Skeletal muscle tissue (tissue), 4 donors: ENCODE data around the gene CCN2. TPM values are rescaled to one million over a fixed set of nuclear protein-coding genes. Genes with fewer than 3 reads are reported as not detected.
"Not testable (repeated sequence)": the region's sequence is repeated elsewhere in the genome, so short reads cannot be mapped to it uniquely, and the experiment has no call there.

Experiments
- H3K27ac ChIP-seq: one replicate; pipeline ENCODE4 v1.7.0; 2013; ENCODE audit warnings: mild to moderate bottlenecking, low read depth, low read length, inconsistent platforms
- H3K27me3 ChIP-seq, 3 donors: one replicate each; pipeline ENCODE4 v1.7.0; 2013; ENCODE audit warnings: low read length in 3 of 3; ENCODE audit not compliant: control insufficient read depth in 3 of 3, insufficient read depth in 3 of 3
- H3K36me3 ChIP-seq, 3 donors: one replicate each; pipeline ENCODE4 v1.7.0; 2013; ENCODE audit warnings: low read length in 3 of 3; ENCODE audit not compliant: control insufficient read depth in 3 of 3, insufficient read depth in 3 of 3
- H3K4me1 ChIP-seq, 3 donors: one replicate each; pipeline ENCODE4 v1.7.0; 2013; ENCODE audit warnings: low read length in 3 of 3, mild to moderate bottlenecking in 3 of 3; ENCODE audit not compliant: control insufficient read depth in 3 of 3, insufficient read depth in 3 of 3
- H3K4me3 ChIP-seq, 3 donors: one replicate each; pipeline ENCODE4 v1.7.0; 2013; ENCODE audit warnings: low read length in 3 of 3
- H3K9ac ChIP-seq, 3 donors: one replicate each; pipeline ENCODE4 v1.7.0; 2013; ENCODE audit warnings: low read length in 3 of 3, mild to moderate bottlenecking in 3 of 3, moderate library complexity in 2 of 3, low read depth in 1 of 3
- H3K9me3 ChIP-seq, 3 donors: one replicate each; pipeline ENCODE4 v1.7.0; 2013; ENCODE audit warnings: low read length in 3 of 3; ENCODE audit not compliant: control insufficient read depth in 3 of 3
- total RNA-seq: library from RNA; depleted of rRNA; stranded (reverse); fragments of >200 nt; gene quantifications from one replicate; pipeline ENCODE4 v1.2.3, GENCODE V29; 2014
- donor health status: Osteomylitis.

Gene CCN2
- total RNA-seq, 1 donor from 2014 or later = 29.7 TPM

GRCh38 chr6:131911951-131912350, 39.2 kb downstream of the CCN2 start:
- Histone ChIP-seq H3K4me1 (no peaks in the 10 kb centered on the region), H3K36me3 (no peaks in the 10 kb centered on the region), H3K9me3 (no peaks in the 10 kb centered on the region), H3K27me3 (peaks cover 0 to 4% (median 0%) of the 10 kb centered on the region in 3 donors), H3K4me3 (no peak overlapping the region), H3K9ac (no peak overlapping the region), H3K27ac (no peak overlapping the region)

DNA sequence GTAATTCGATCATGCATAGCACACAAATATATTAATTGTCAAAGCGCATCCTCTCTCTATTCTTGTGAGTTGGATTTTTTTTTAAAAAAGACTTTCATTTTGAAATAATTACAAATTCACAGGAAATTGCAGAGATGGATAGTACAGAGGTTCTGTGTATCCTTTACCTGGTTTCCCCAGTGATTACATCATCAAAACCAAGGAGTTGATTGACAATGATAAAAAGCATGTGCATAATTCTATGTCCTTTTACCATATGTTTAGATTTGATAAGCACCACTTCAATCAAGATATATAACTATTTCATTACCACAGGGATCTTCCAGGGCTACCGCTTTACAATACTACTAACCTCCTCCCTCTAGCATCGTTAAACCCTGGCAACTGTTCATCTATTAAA, 40.2 kb downstream of the CCN2 start:
- no peaks in the 10 kb centered on the region for H3K36me3 ChIP-seq
- H3K4me3 ChIP-seq = no peak overlapping the region
- H3K27me3 ChIP-seq = peaks cover 0 to 4% (median 0%) of the 10 kb centered on the region in 3 donors
- H3K9ac ChIP-seq = no peak overlapping the region
- H3K27ac ChIP-seq = no peak overlapping the region
- no peaks in the 10 kb centered on the region for H3K9me3 ChIP-seq
- H3K4me1 ChIP-seq = no peaks in the 10 kb centered on the region

GRCh38 chr6:131910219-131910589, 41.0 kb downstream of the CCN2 start:
- H3K4me1 ChIP-seq = no peaks in the 10 kb centered on the region
- H3K36me3 ChIP-seq = no peaks in the 10 kb centered on the region
- no peaks in the 10 kb centered on the region for H3K9me3 ChIP-seq
- no peak overlapping the region for H3K27ac ChIP-seq
- no peak overlapping the region for H3K4me3 ChIP-seq
- H3K27me3 ChIP-seq = peaks cover 0 to 4% (median 0%) of the 10 kb centered on the region in 3 donors
- H3K9ac ChIP-seq = no peak overlapping the region

DNA sequence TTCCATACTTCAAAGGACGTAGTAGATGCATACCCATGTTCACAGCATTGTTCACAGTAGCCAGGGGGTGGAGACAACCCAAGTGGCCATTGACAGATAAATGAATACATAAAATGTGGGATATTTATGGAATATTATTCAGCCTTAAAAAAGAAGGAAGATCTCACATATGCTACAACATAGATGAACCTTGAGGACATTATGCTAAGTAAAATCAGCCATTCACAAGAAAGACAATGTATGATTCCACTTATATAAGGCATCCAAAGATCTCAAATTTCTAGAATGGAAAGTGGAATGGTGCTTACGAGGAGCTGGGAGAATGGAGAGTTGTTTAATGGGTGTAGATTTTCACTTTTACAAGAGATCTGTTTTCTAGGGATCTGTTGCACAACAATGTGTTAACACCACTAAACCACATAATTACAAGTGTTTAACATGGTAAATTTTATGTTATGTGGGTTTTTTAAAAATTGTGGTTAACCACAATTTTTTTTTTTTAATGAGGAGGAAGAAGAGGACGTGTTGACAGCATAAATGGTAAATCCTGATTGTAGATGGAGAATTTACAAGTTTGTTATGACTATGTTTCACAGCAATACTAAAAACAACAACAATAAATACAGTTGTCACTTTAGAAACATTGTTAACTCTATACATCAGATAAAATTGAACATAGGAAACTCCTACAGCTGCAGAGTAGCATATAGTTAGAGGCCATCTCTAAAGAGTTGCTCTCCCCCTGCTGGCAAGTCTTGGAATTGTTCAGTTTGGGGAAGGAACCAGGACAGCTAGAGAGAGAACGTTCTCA, 41.6 kb downstream of the CCN2 start:
- Histone ChIP-seq H3K36me3 (no peaks in the 10 kb centered on the region), H3K4me1 (no peaks in the 10 kb centered on the region), H3K27me3 (peaks cover 0 to 4% (median 0%) of the 10 kb centered on the region in 3 donors), H3K9ac (no peak overlapping the region), H3K27ac (no peak overlapping the region), H3K9me3 (no peaks in the 10 kb centered on the region), H3K4me3 (no peak overlapping the region)

GRCh38 chr6:131908787-131909186, 42.4 kb downstream of the CCN2 start:
- not testable (repeated sequence) for H3K36me3 ChIP-seq, H3K9me3 ChIP-seq, H3K27ac ChIP-seq, H3K27me3 ChIP-seq, H3K4me1 ChIP-seq, H3K4me3 ChIP-seq, H3K9ac ChIP-seq

GRCh38 chr6:131903734-131904133, 47.4 kb downstream of the CCN2 start:
- H3K27me3 ChIP-seq, H3K27ac ChIP-seq, H3K9ac ChIP-seq, H3K4me3 ChIP-seq, H3K36me3 ChIP-seq, H3K4me1 ChIP-seq, H3K9me3 ChIP-seq: not testable (repeated sequence)

- H3K9me3 ChIP-seq, H3K9ac ChIP-seq, H3K27me3 ChIP-seq, H3K4me3 ChIP-seq, H3K36me3 ChIP-seq, H3K4me1 ChIP-seq, H3K27ac ChIP-seq: not testable (repeated sequence)
Measured at GRCh38 chr6:131901326-131901873, 49.8 kb downstream of the CCN2 start.

DNA sequence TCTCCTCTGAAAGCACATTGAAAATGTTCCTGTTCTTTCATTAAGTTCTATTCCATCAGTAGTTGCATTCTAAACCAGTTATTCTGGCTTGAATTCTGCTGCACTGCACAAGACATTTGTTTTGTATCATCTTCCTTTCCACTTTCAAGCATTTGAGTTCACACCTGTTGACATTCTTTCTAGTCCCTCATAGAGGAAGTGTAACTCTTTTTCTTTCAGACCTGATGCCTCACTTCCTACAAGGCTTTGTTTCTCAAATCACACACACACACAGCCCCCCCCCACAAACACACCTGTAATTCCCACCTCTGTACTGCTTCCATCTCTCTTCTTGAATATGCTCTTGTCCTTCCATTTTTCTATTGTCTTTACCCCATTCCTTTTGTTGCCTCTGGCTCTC, 50.9 kb downstream of the CCN2 start:
- no peak overlapping the region for H3K4me3 ChIP-seq
- no peaks in the 10 kb centered on the region for H3K4me1 ChIP-seq
- no peaks in the 10 kb centered on the region for H3K36me3 ChIP-seq
- no peak overlapping the region for H3K9ac ChIP-seq
- no peaks in the 10 kb centered on the region for H3K9me3 ChIP-seq
- H3K27ac ChIP-seq = no peak overlapping the region
- H3K27me3 ChIP-seq = no peaks in the 10 kb centered on the region

- Histone ChIP-seq H3K36me3 (no peaks in the 10 kb centered on the region), H3K9me3 (no peaks in the 10 kb centered on the region), H3K27ac (no peak overlapping the region), H3K4me1 (no peaks in the 10 kb centered on the region), H3K4me3 (no peak overlapping the region), H3K27me3 (no peaks in the 10 kb centered on the region), H3K9ac (no peak overlapping the region)
Measured at GRCh38 chr6:131898718-131899117, 52.5 kb downstream of the CCN2 start.
